Fibroblast of villous mesenchyme (primary cell): ENCODE measurements around the gene AFF4. TPM values are rescaled to one million over a fixed set of nuclear protein-coding genes. Genes with fewer than 3 reads are reported as not detected.
"Not testable (repeated sequence)": the region's sequence is repeated elsewhere in the genome, so short reads cannot be mapped to it uniquely, and the experiment has no call there.

Experiments
- DNase-seq: peaks from one replicate; pipeline ENCODE4 v3.0.0-alpha.2; 2010; ENCODE audit warnings: low read depth
- H3K4me3 ChIP-seq: 2 replicates; pipeline ENCODE4 v1.5.1; 2011; ENCODE audit warnings: low read depth, mild to moderate bottlenecking, low read length
- total RNA-seq: library from RNA; depleted of rRNA; stranded (reverse); fragments of >200 nt; gene quantifications from 2 replicates; pipeline ENCODE4 v1.2.3, GENCODE V29; 2012
- TF ChIP-seq, protein P1 (sequence below): IDR thresholded peaks from 2 replicates; pipeline ENCODE4 v1.5.1; 2012; ENCODE audit warnings: low read depth, mild to moderate bottlenecking, low read length; ENCODE audit not compliant: insufficient read depth

The AFF4 gene
- total RNA-seq, 1 donor = 95.0 TPM

DNA sequence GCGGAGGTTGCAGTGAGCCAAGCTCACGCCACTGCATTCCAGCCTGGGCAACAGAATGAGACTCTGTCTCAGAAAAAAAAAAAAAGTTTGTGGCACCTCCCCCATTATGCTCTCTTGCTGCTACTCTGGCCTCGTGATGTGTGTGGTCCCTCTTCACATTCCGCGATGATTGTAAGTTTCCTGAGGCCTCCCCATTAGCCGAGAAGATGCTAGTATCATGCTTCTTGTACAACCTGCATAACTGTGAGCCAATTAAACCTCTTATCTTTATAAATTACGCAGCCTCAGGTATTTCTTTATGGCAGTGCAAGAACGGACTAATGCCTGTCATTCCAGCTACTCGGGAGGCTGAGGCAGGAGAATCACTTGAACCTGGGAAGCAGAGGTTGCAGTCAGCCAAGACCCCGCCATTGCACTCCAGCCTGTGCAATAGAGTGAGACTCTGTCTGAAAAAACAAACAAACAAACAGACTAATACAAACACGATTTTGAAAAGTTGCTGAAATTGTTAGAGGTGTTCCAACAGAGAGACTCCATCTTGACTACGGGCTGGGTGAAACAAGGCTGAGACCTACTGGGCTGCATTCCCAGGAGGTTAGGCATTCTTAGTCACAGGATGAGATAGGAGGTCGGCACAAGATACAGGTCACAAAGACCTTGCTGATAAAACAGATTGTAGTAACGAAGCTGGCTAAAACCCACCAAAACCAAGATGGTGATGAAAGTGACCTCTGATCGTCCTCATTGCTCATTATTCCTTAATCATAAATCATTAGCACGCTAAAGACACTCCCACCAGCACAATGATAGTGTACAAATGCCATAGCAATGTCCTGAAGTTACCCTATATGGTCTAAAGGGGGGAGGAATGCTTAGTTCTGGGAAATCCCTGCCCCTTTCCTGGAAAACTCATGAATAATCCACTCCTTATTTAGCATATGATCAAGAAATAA lies 8.3 kb upstream of the AFF4 start:
- TF ChIP-seq, protein P1, sequence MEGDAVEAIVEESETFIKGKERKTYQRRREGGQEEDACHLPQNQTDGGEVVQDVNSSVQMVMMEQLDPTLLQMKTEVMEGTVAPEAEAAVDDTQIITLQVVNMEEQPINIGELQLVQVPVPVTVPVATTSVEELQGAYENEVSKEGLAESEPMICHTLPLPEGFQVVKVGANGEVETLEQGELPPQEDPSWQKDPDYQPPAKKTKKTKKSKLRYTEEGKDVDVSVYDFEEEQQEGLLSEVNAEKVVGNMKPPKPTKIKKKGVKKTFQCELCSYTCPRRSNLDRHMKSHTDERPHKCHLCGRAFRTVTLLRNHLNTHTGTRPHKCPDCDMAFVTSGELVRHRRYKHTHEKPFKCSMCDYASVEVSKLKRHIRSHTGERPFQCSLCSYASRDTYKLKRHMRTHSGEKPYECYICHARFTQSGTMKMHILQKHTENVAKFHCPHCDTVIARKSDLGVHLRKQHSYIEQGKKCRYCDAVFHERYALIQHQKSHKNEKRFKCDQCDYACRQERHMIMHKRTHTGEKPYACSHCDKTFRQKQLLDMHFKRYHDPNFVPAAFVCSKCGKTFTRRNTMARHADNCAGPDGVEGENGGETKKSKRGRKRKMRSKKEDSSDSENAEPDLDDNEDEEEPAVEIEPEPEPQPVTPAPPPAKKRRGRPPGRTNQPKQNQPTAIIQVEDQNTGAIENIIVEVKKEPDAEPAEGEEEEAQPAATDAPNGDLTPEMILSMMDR = no peak
- H3K4me3 ChIP-seq = no peak overlapping the region
- DNase-seq = no peak

GRCh38 chr5:132965120-132965519 lies 1.7 kb upstream of the AFF4 start:
- no peak for DNase-seq
- TF ChIP-seq, protein P1 = no peak
- H3K4me3 ChIP-seq = no peak overlapping the region

DNA sequence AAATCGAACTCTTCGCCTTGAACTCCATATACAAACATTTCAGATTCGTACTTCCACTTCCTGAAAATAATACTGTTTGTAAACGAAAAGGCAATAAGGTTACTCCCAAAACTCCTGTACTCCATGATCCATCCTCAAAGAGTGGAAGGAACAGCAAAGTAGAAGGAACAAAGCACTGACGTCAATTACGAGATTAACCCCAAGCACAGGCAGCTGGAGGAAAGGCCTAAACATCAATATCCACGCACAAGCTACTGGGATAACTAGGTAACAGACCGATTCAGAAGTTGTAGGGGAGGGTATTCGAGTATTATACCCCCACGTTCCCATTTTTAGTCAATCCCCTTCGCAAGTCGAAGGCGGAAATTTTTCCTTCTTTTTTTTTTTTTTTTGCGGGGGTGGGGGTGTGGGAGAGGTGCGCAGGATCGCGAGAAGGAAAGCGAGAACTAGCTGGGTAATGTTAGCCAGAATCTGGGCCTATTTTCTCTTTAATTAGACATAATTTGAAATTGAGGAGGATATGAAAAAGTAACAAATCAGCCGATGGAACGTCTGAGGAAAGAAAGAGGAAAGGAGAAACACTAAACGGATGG lies 909 bp downstream of the AFF4 start:
- TF ChIP-seq, protein P1 = no peak
- DNase-seq = peak; percentile 89
- peak overlapping the region; percentile 85 for H3K4me3 ChIP-seq

DNA sequence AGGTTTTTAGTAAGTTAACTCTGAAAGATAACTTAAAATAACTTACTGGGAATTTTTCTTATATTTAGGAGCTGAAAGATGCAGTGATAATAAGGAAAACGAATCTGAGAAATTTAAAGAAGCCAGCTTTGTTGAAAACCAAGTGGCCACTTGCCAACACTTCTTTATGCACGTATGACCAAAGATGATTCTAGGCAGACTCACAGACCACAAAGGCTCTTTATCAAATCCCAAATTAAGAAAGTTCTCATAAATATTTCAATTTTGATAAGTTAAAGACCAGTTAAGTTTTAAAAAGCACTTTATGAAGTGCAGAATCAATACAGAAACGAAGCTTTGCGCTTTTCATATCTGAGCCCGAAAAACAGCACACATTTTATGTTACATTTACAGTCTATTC lies 1.5 kb downstream of the AFF4 start:
- H3K4me3 ChIP-seq = peak overlapping the region; percentile 85
- TF ChIP-seq, protein P1 = no peak
- DNase-seq = peak; percentile 80

DNA sequence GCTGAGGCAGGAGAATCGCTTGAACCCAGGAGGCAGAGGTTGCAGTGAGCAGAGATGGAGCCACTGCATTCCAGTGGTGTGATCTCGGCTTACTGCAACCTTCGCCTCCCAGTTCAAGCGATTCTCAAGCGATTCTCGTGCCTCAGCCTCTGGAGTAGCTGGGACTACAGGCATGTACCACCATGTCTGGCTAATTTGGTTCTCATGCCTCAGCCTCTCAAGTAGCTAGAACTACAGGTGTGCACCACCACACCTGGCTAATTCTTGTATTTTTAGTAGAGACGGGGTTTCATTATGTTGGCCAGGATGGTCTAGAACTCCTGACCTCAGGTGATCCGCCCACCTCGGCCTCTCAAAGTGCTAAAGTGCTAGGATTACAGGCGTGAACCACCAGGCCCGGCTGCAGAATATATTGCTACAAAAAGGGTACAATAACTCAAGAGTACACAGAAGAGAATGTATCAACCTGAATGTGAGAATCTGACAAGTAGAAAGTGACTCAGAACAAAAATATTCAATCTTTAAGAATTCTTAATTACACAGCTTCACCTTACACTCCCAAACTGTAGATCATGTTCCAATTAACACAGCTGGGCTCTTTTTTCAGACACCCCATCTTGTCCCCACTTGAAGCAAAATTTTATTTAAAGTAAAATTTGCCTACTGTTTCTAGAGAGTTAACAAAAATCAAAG lies 2.2 kb downstream of the AFF4 start:
- not testable (repeated sequence) for DNase-seq
- H3K4me3 ChIP-seq = peak overlapping the region; percentile 85

DNA sequence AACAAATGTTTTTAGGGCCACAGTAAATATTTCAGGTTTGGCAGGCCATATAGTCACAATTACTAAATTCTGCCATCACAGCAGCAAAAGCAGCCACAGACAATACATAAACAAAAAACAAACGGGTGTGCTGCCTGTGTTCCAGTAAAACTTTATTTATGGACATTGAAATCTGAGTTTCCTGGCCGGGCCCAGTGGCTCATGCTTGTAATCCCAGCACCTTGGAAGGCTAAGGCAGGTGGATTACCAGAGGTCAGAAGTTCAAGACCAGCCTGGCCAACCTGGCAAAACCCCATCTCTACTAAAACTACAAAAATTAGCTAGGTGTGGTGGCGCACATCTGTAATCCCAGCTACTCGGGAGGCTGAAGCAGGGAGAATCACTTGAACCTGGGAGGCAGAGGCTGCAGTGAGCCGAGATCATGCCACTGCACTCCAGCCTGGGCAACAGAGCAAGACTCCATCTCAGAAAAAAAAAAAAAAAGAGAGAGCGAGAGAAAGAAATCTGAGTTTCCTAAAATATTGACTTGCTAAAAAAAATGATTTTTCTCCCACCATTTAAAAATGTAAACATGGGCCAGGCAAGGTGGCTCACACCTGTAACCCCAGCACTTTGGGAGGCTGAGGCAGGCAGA lies 7.2 kb downstream of the AFF4 start:
- not testable (repeated sequence) for DNase-seq, H3K4me3 ChIP-seq

GRCh38 chr5:132953710-132954109 lies 9.7 kb downstream of the AFF4 start:
- H3K4me3 ChIP-seq = no peak overlapping the region
- DNase-seq = peak; percentile 76
- TF ChIP-seq, protein P1 = no peak
